BLaER1 (cell line): ENCODE measurements around the gene VAV1.

Experiments used
- H3K27ac ChIP-seq: shearing (Covaris generic); formaldehyde crosslinking; 2 replicates; pipeline ENCODE4 v1.8.1; 2022
- H3K27me3 ChIP-seq: shearing (Covaris generic); formaldehyde crosslinking; 2 replicates; pipeline ENCODE4 v1.8.1; 2022
- H3K36me3 ChIP-seq: shearing (Covaris generic); formaldehyde crosslinking; 2 replicates; pipeline ENCODE4 v1.8.1; 2022
- H3K4me1 ChIP-seq: shearing (Covaris generic); formaldehyde crosslinking; 2 replicates; pipeline ENCODE4 v1.8.1; 2022
- H3K4me2 ChIP-seq: shearing (Covaris generic); formaldehyde crosslinking; 2 replicates; pipeline ENCODE4 v1.8.1; 2022
- H3K4me3 ChIP-seq: shearing (Covaris generic); formaldehyde crosslinking; 2 replicates; pipeline ENCODE4 v1.8.1; 2022
- H3K9ac ChIP-seq: shearing (Covaris generic); formaldehyde crosslinking; 2 replicates; pipeline ENCODE4 v1.8.1; 2022
- H3K9me3 ChIP-seq: shearing (Covaris generic); formaldehyde crosslinking; 2 replicates; pipeline ENCODE4 v1.8.1; 2022
- H4K20me1 ChIP-seq: shearing (Covaris generic); formaldehyde crosslinking; 2 replicates; pipeline ENCODE4 v1.8.1; 2022
- Cebpa-rat ChIP-seq: shearing (Covaris generic); IDR thresholded peaks from 2 replicates; pipeline ENCODE4 v1.8.1; 2022

VAV1 gene, protein sequence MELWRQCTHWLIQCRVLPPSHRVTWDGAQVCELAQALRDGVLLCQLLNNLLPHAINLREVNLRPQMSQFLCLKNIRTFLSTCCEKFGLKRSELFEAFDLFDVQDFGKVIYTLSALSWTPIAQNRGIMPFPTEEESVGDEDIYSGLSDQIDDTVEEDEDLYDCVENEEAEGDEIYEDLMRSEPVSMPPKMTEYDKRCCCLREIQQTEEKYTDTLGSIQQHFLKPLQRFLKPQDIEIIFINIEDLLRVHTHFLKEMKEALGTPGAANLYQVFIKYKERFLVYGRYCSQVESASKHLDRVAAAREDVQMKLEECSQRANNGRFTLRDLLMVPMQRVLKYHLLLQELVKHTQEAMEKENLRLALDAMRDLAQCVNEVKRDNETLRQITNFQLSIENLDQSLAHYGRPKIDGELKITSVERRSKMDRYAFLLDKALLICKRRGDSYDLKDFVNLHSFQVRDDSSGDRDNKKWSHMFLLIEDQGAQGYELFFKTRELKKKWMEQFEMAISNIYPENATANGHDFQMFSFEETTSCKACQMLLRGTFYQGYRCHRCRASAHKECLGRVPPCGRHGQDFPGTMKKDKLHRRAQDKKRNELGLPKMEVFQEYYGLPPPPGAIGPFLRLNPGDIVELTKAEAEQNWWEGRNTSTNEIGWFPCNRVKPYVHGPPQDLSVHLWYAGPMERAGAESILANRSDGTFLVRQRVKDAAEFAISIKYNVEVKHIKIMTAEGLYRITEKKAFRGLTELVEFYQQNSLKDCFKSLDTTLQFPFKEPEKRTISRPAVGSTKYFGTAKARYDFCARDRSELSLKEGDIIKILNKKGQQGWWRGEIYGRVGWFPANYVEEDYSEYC

GRCh38 chr19:6772028-6772865, at the start of gene VAV1:
Gene VAV1, plus strand, starts transcription at chr19:6772708. Its CDS starts 100 bp downstream, at chr19:6772808.
- H3K27ac ChIP-seq: peak within 1 kb of the TSS; percentile 99
- H3K4me3 ChIP-seq: peak within 1 kb of the TSS; percentile 99
- H4K20me1 ChIP-seq: peaks cover 41% of the 10 kb centered on the region
- peak within 1 kb of the TSS; percentile 93 for H3K9ac ChIP-seq
- TF ChIP-seq Cebpa-rat: no peak
- H3K4me1 ChIP-seq: peaks cover 41% of the 10 kb centered on the region
- no peaks in the 10 kb centered on the region for H3K27me3 ChIP-seq
- peak within 1 kb of the TSS; percentile 89 for H3K4me2 ChIP-seq
- no peaks in the 10 kb centered on the region for H3K9me3 ChIP-seq
- peaks cover 24% of the 10 kb centered on the region for H3K36me3 ChIP-seq

DNA sequence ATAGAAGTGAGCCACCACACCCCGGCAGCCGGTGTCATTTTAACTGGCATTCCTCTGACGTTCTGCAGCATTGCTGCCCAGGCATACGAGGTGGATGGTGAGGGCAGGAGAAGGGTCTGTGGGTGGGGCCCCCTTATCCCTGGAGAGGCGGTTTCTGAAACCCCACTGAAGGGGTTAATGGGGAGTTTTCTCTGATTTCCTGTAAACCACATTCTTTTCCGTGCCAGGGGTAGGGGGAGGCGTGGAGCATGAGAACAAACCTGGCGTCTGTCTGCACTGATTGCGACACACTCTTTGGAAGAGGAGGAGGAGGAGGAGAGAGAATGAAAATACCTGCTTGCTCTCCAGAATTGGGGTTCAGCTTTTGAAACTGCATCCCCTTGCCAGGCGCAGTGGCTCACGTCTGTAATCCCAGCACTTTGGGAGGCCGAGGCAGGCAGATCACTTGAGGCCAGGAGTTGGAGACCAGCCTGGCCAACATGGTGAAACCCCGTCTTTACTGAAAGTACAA, 49.3 kb upstream of the VAV1 start:
- peak; percentile 89 for TF ChIP-seq Cebpa-rat
- Histone ChIP-seq H4K20me1 (no peaks in the 10 kb centered on the region), H3K4me1 (peaks cover 64% of the 10 kb centered on the region), H3K9ac (0 out of 2 replicates have a peak overlapping the region, but pooled peaks have one; percentile 50), H3K27ac (0 out of 2 replicates have a peak overlapping the region, but pooled peaks have one; percentile 26), H3K27me3 (no peaks in the 10 kb centered on the region), H3K4me3 (no peak overlapping the region), H3K9me3 (no peaks in the 10 kb centered on the region), H3K4me2 (peak overlapping the region; percentile 74), H3K36me3 (no peaks in the 10 kb centered on the region)

- Histone ChIP-seq H3K4me1 (peaks cover 70% of the 10 kb centered on the region), H3K4me3 (no peak overlapping the region), H3K9ac (0 out of 2 replicates have a peak overlapping the region, but pooled peaks have one; percentile 50), H3K27me3 (no peaks in the 10 kb centered on the region), H3K9me3 (no peaks in the 10 kb centered on the region), H3K36me3 (no peaks in the 10 kb centered on the region), H3K27ac (0 out of 2 replicates have a peak overlapping the region, but pooled peaks have one; percentile 26), H4K20me1 (no peaks in the 10 kb centered on the region), H3K4me2 (peak overlapping the region; percentile 74)
- no peak for TF ChIP-seq Cebpa-rat
These were observed 48.8 kb upstream of the VAV1 start for GRCh38 chr19:6723738-6724137.

DNA sequence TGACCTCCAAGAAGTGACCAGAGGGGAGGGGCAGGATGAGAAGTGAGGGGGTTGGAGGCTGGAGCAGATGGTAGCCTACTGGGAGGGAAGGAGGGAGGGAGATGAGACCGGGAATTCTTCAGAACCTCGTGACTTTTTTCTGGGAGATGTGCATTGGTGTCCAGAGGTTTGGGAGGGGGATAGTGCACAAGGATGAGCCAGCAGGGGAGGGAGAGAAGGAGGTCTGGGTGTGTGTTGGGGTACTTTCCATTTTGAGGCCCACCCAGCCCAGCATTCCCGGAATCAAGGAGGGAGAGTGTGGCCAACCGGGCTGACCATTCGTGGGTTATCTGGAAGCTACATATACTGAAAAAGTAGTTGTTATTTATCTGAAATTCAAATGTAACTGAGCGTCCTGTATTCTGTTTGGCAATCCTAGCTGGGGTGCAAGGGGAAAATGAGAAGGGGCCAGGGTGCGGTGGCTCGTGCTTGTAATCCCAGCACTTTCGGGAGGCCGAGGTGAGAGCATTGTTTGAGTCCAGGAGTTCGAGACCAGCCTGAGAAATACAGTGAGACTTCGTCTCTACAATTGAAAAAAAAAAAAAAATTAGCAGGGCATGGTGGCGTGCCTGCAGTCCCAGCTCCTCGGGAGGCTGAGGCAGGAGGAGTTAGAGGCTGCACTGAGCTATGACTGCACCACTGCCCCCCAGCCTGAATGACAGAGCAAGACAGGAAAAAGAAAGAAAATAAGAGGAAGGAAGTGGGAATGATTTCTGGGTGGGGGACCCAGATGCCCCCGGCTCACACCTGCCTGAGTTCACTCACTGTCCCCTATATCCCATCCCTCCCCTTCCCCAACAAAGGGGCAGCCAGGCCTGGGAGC, 47.6 kb upstream of the VAV1 start:
- peak overlapping the region; percentile 13; the same call in 1 of the 2 replicates for H3K27ac ChIP-seq
- peaks cover 6% of the 10 kb centered on the region; the same call in 1 of the 2 replicates for H3K36me3 ChIP-seq
- H3K4me2 ChIP-seq: peak overlapping the region; percentile 74
- H4K20me1 ChIP-seq: no peaks in the 10 kb centered on the region
- no peaks in the 10 kb centered on the region for H3K27me3 ChIP-seq
- H3K9me3 ChIP-seq: no peaks in the 10 kb centered on the region
- H3K9ac ChIP-seq: no peak overlapping the region
- H3K4me3 ChIP-seq: no peak overlapping the region
- H3K4me1 ChIP-seq: peaks cover 72% of the 10 kb centered on the region
- no peak for TF ChIP-seq Cebpa-rat

- Histone ChIP-seq H3K9ac (no peak overlapping the region), H3K4me2 (peak overlapping the region; percentile 74), H3K4me1 (peaks cover 65% of the 10 kb centered on the region), H3K27me3 (no peaks in the 10 kb centered on the region), H3K4me3 (no peak overlapping the region), H3K27ac (no peak overlapping the region), H3K36me3 (peaks cover 8% of the 10 kb centered on the region; the same call in 1 of the 2 replicates), H3K9me3 (no peaks in the 10 kb centered on the region), H4K20me1 (no peaks in the 10 kb centered on the region)
- no peak for TF ChIP-seq Cebpa-rat
These were observed 46.8 kb upstream of the VAV1 start for GRCh38 chr19:6725513-6726231.

GRCh38 chr19:6728346-6728745, 44.2 kb upstream of the VAV1 start:
- peaks cover 39% of the 10 kb centered on the region for H3K4me1 ChIP-seq
- peak overlapping the region; percentile 87 for H3K4me2 ChIP-seq
- H3K4me3 ChIP-seq: peak overlapping the region; percentile 14; the same call in 1 of the 2 replicates
- H3K27ac ChIP-seq: peak overlapping the region; percentile 84
- peaks cover 30% of the 10 kb centered on the region for H3K36me3 ChIP-seq
- TF ChIP-seq Cebpa-rat: no peak
- H4K20me1 ChIP-seq: no peaks in the 10 kb centered on the region
- peak overlapping the region; percentile 69 for H3K9ac ChIP-seq
- H3K27me3 ChIP-seq: no peaks in the 10 kb centered on the region
- H3K9me3 ChIP-seq: no peaks in the 10 kb centered on the region

DNA sequence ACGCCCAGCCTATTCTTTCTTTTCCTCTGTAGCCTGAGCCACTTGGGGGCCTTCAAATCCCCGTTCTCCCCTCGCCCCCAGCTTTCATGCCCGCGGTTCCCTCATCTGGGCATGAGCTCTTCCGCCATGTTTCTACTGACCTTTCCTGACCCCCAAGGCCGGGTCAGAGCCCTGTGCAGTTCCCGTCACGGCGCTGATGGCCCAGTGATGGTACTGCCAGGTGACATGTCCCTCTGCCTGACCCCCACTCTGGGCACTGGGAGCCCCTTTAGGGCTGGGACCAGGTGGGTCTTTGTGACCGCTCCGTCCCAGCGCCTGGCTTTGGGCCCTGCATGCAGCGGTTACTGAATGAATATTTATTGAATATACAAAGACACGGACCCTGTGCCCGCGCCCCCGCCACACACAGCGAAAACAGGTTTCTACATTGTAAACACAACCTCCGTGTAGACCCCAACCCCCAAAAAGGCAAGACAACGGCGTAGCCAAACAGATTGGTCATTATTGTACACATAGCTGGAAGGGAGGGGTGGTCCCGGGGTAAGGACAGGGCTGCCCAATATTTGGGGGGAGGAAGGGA, 42.8 kb upstream of the VAV1 start:
- Histone ChIP-seq H3K27ac (no peak overlapping the region), H3K4me2 (no peak overlapping the region), H3K9me3 (no peaks in the 10 kb centered on the region), H3K4me3 (no peak overlapping the region), H3K9ac (no peak overlapping the region), H3K36me3 (peaks cover 36% of the 10 kb centered on the region), H4K20me1 (no peaks in the 10 kb centered on the region), H3K4me1 (peaks cover 26% of the 10 kb centered on the region), H3K27me3 (no peaks in the 10 kb centered on the region)
- no peak for TF ChIP-seq Cebpa-rat
